WTC11 (cell line): Measurements from ENCODE around the gene GPX6.
"Not testable (repeated sequence)": the region's sequence is repeated elsewhere in the genome, so short reads cannot be mapped to it uniquely, and the experiment has no call there.

Experiments
- ESRRA ChIP-seq: sonication (generic); formaldehyde crosslinking; IDR thresholded peaks from 2 replicates; pipeline ENCODE4 v1.8.1; 2022; ENCODE audit warnings: mild to moderate bottlenecking, missing genetic modification reagents, borderline replicate concordance
- RELA ChIP-seq: sonication (generic); formaldehyde crosslinking; IDR thresholded peaks from 2 replicates; pipeline ENCODE4 v1.8.1; 2022; ENCODE audit warnings: missing genetic modification reagents, mild to moderate bottlenecking, borderline replicate concordance
- TP53 ChIP-seq: sonication (generic); formaldehyde crosslinking; IDR thresholded peaks from 2 replicates; pipeline ENCODE4 v1.8.1; 2023; ENCODE audit warnings: mild to moderate bottlenecking, missing genetic modification reagents
- TF ChIP-seq, protein P1 (sequence below): fragments of 200-600 bp; IDR thresholded peaks from 2 replicates; pipeline ENCODE4 v1.8.0; 2022; ENCODE audit warnings: antibody characterized with exemption
- TF ChIP-seq, protein P2 (sequence below): sonication (generic); formaldehyde crosslinking; IDR thresholded peaks from 2 replicates; pipeline ENCODE4 v1.8.1; 2022; ENCODE audit warnings: missing genetic modification reagents, borderline replicate concordance
- TF ChIP-seq, protein P3 (sequence below): sonication (generic); formaldehyde crosslinking; IDR thresholded peaks from 2 replicates; pipeline ENCODE4 v1.8.1; 2023; ENCODE audit warnings: mild to moderate bottlenecking, moderate library complexity, missing genetic modification reagents

DNA sequence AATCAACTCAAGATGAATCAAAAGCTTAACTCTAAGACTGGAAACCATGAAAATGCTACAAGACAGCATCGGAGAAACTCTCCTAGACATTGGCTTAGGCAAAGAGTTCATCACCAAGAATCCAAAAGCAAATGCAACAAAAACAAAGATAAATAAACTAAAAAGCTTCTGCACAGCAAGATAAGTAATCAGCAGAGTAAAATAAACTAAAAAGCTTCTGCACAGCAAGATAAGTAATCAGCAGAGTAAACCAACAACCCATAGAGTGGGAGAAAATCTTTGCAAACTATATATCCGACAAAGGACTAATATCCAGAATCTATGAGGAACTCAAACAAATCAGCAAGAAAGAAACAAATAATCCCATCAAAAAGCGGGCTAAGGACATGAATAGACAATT is 31.4 kb upstream of the GPX6 start:
- TF ChIP-seq, protein P1, sequence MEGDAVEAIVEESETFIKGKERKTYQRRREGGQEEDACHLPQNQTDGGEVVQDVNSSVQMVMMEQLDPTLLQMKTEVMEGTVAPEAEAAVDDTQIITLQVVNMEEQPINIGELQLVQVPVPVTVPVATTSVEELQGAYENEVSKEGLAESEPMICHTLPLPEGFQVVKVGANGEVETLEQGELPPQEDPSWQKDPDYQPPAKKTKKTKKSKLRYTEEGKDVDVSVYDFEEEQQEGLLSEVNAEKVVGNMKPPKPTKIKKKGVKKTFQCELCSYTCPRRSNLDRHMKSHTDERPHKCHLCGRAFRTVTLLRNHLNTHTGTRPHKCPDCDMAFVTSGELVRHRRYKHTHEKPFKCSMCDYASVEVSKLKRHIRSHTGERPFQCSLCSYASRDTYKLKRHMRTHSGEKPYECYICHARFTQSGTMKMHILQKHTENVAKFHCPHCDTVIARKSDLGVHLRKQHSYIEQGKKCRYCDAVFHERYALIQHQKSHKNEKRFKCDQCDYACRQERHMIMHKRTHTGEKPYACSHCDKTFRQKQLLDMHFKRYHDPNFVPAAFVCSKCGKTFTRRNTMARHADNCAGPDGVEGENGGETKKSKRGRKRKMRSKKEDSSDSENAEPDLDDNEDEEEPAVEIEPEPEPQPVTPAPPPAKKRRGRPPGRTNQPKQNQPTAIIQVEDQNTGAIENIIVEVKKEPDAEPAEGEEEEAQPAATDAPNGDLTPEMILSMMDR, result not testable (repeated sequence)
- TF ChIP-seq TP53, RELA, ESRRA: not testable (repeated sequence)
- TF ChIP-seq, protein P2, sequence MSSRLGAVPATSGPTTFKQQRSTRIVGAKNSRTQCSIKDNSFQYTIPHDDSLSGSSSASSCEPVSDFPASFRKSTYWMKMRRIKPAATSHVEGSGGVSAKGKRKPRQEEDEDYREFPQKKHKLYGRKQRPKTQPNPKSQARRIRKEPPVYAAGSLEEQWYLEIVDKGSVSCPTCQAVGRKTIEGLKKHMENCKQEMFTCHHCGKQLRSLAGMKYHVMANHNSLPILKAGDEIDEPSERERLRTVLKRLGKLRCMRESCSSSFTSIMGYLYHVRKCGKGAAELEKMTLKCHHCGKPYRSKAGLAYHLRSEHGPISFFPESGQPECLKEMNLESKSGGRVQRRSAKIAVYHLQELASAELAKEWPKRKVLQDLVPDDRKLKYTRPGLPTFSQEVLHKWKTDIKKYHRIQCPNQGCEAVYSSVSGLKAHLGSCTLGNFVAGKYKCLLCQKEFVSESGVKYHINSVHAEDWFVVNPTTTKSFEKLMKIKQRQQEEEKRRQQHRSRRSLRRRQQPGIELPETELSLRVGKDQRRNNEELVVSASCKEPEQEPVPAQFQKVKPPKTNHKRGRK (CRISPR knock-in tag), result not testable (repeated sequence)
- TF ChIP-seq, protein P3, sequence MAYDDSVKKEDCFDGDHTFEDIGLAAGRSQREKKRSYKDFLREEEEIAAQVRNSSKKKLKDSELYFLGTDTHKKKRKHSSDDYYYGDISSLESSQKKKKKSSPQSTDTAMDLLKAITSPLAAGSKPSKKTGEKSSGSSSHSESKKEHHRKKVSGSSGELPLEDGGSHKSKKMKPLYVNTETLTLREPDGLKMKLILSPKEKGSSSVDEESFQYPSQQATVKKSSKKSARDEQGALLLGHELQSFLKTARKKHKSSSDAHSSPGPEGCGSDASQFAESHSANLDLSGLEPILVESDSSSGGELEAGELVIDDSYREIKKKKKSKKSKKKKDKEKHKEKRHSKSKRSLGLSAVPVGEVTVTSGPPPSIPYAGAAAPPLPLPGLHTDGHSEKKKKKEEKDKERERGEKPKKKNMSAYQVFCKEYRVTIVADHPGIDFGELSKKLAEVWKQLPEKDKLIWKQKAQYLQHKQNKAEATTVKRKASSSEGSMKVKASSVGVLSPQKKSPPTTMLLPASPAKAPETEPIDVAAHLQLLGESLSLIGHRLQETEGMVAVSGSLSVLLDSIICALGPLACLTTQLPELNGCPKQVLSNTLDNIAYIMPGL (CRISPR knock-in tag), result not testable (repeated sequence)
